Measurements from ENCODE around the gene UMAD1. TPM values are rescaled to one million over a fixed set of nuclear protein-coding genes. Genes with fewer than 3 reads are reported as not detected.

Gene UMAD1
- total RNA-seq, 2 donors from 2014 or later: 19.5 to 31.4 TPM

DNA sequence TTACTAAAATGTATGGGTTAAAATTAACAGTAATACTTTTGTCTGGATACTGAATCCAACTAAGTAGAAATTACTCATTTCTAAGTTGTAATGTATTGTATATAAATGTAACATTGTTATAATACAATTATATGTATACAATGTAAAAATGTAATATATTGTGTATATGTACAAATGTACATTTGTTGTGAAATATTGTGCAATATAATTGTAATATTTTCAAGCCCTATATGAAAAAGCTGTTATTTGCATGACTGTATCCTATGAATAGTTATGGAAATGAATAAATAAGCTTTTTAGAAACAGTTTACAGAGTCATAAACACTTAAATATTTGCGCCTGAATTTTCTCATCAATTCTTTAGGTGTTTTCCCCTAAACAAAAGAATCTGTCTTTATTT is 20.3 kb upstream of the UMAD1 start:
- H3K9me3 ChIP-seq: no peaks in the 10 kb centered on the region
- no peaks in the 10 kb centered on the region for H3K27me3 ChIP-seq (replicated peaks; ENCODE audit: insufficient read depth)
- no peak overlapping the region for H3K4me3 ChIP-seq
- H3K27ac ChIP-seq: no peak overlapping the region
- H3K36me3 ChIP-seq: no peaks in the 10 kb centered on the region
- WGBS: 71% methylated on average over 1 of the region's 1 CpG
- intact Hi-C loops (cut with DNase I): no loop called here
- no peaks in the 10 kb centered on the region for H3K4me1 ChIP-seq (replicated peaks)
- TF ChIP-seq POLR2AphosphoS5 (IDR thresholded peaks at IDR 0.05) (no peak), POLR2A (IDR thresholded peaks at IDR 0.05) (no peak)
- TF ChIP-seq, protein P1, sequence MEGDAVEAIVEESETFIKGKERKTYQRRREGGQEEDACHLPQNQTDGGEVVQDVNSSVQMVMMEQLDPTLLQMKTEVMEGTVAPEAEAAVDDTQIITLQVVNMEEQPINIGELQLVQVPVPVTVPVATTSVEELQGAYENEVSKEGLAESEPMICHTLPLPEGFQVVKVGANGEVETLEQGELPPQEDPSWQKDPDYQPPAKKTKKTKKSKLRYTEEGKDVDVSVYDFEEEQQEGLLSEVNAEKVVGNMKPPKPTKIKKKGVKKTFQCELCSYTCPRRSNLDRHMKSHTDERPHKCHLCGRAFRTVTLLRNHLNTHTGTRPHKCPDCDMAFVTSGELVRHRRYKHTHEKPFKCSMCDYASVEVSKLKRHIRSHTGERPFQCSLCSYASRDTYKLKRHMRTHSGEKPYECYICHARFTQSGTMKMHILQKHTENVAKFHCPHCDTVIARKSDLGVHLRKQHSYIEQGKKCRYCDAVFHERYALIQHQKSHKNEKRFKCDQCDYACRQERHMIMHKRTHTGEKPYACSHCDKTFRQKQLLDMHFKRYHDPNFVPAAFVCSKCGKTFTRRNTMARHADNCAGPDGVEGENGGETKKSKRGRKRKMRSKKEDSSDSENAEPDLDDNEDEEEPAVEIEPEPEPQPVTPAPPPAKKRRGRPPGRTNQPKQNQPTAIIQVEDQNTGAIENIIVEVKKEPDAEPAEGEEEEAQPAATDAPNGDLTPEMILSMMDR (IDR thresholded peaks at IDR 0.05): no peak
- DNase-seq (ENCODE audit: low spot score): no peak

DNA sequence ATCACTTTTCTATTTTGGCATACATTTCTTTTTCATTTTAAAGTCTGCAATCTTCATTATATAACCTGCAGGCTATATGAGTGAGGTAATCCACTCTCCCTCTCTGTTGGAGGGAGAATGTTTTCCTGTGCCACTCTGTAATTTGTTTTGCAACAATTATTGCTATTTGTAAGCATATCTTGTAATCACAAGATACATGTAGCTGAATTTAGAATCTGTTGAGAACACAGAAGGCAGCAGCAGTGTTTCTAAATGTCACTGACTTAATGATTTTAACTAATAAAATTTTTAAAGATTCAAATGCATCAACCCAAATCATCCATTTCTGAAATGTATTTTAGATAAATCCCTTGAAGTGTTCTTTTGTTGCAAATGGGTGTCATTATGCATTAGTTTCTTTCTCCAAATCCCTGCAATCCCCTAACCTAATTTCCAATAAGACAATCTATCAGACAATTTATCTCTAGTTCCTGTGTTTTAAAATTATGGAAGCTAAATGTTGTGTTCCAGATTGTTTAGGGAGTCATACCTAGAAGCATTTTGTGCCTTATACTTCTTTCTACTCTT is 19.8 kb upstream of the UMAD1 start:
- no peak for DNase-seq (ENCODE audit: low spot score)
- no peaks in the 10 kb centered on the region for H3K27me3 ChIP-seq (replicated peaks; ENCODE audit: insufficient read depth)
- TF ChIP-seq POLR2A (IDR thresholded peaks at IDR 0.05): no peak
- intact Hi-C loops (cut with DNase I): no loop called here
- H3K36me3 ChIP-seq: no peaks in the 10 kb centered on the region
- no peak overlapping the region for H3K27ac ChIP-seq
- H3K4me1 ChIP-seq (replicated peaks): no peaks in the 10 kb centered on the region
- no peaks in the 10 kb centered on the region for H3K9me3 ChIP-seq
- no peak overlapping the region for H3K4me3 ChIP-seq

DNA sequence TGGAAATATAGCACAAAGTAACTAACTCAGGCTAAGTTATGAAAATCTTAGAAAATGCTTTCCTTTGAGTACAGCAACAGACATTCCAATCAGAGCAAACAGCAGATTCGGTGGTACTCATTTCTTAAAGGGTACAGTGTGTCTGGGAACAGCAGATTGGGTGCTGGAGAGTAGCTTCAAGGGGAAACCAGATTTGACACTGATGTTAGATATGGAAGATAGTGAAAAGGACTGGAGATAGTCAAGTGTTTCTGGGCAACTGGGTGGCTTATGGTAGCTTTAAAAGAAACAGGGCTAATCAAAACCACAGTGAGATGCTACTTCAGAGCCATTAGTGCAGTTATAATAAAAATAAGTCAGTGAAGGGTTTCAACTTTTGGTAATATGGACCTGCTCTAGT is 12.1 kb upstream of the UMAD1 start:
- H3K27ac ChIP-seq: no peak overlapping the region
- no peak for DNase-seq (ENCODE audit: low spot score)

DNA sequence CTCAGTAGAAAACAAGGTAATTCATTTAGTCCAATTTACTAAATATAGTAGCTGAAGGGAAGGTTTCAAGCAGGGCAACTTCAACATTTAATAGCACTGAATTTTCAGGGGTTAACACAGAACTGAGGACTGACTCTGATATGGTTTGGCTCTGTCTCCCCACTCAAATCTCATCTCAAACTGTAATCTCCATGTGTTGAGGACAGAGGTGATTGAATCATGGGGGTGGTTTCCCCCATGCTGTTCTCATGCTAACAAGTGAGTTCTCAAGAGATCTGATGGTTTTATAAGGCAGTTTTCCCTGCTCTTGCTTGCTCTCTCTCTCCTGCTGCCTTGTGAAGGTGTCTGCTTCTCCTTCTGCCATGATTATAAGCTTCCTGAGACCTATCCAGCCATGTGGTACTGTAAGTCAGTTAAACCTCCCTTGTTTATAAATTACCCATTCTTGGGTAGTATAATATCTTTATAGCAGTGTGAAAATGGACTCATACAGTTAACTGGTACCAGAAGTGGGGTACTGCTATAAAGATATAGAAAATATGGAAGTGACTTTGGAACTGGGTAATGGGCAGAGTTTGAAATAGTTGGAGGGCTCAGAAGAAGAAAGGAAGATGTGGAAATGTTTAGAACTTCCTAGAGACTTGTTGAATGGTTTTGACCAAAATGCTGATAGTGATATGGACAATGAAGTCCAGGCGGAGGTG is 9.8 kb upstream of the UMAD1 start:
- H3K4me3 ChIP-seq: no peak overlapping the region
- H3K36me3 ChIP-seq: no peaks in the 10 kb centered on the region
- no peaks in the 10 kb centered on the region for H3K27me3 ChIP-seq (replicated peaks; ENCODE audit: insufficient read depth)
- H3K4me1 ChIP-seq (replicated peaks): no peaks in the 10 kb centered on the region
- intact Hi-C loops (cut with DNase I): no loop called here
- H3K9me3 ChIP-seq: no peaks in the 10 kb centered on the region
- TF ChIP-seq, protein P1 (IDR thresholded peaks at IDR 0.05): no peak
- no peak for TF ChIP-seq POLR2A (IDR thresholded peaks at IDR 0.05)
- no peak for TF ChIP-seq POLR2AphosphoS5 (IDR thresholded peaks at IDR 0.05)
- no peak for DNase-seq (ENCODE audit: low spot score)
- 100% methylated on average over 1 of the region's 1 CpG for WGBS
- H3K27ac ChIP-seq: no peak overlapping the region

More for the DNA sequence above, 12.1 kb upstream of the UMAD1 start:
- no peak for TF ChIP-seq POLR2AphosphoS5 (IDR thresholded peaks at IDR 0.05)
- TF ChIP-seq, protein P1 (IDR thresholded peaks at IDR 0.05): no peak
- TF ChIP-seq POLR2A (IDR thresholded peaks at IDR 0.05): no peak
- intact Hi-C loops (cut with DNase I): no loop called here
- 77% methylated on average over 1 of the region's 1 CpG for WGBS
- H3K9me3 ChIP-seq: no peaks in the 10 kb centered on the region
- H3K36me3 ChIP-seq: no peaks in the 10 kb centered on the region
- no peaks in the 10 kb centered on the region for H3K27me3 ChIP-seq (replicated peaks; ENCODE audit: insufficient read depth)
- no peaks in the 10 kb centered on the region for H3K4me1 ChIP-seq (replicated peaks)
- no peak overlapping the region for H3K4me3 ChIP-seq

DNA sequence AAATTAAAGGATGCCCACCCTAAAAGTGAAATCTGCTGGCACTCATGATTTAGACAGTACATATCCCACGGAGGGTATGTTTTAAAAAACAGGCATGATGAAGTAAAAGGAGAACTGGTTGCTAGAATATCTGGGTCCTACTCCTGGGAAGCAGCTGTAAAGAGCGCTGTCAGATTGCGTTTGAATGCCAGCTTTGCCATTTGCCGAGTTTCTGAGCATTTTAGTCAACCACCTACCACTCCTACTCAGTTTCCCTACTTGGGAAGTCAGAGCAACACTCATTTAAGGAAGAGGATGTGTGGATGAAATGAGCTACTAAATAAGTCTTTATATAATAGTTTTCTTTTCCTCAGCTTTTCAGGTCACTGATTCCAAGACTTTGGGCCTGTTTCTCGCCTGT is 1.1 kb upstream of the UMAD1 start:
- TF ChIP-seq, protein P1 (IDR thresholded peaks at IDR 0.05): no peak
- TF ChIP-seq POLR2AphosphoS5 (IDR thresholded peaks at IDR 0.05) (no peak), POLR2A (IDR thresholded peaks at IDR 0.05) (no peak)
- H3K9me3 ChIP-seq: no peaks in the 10 kb centered on the region
- DNase-seq (ENCODE audit: low spot score): no peak
- H3K27me3 ChIP-seq (replicated peaks; ENCODE audit: insufficient read depth): no peaks in the 10 kb centered on the region
- WGBS: 24% methylated on average over 5 of the region's 5 CpGs
- H3K4me3 ChIP-seq: peak overlapping the region; percentile 78 to 83
- H3K36me3 ChIP-seq: no peaks in the 10 kb centered on the region
- H3K27ac ChIP-seq: peak overlapping the region; percentile 95 to 96
- H3K4me1 ChIP-seq (replicated peaks): no peaks in the 10 kb centered on the region
- intact Hi-C loops (cut with DNase I): loop anchor here (5.0 kb wide), 1 partner anchor 462 kb away; no protein-coding TSS in a partner anchor
